Nephron progenitor cell (in vitro differentiated cells): ENCODE measurements around the gene ARAF.
A peak's percentile ranks its signal among the peaks of the same experiment; 100 is the strongest.

Source experiments
- DNase-seq: peaks from one replicate; pipeline ENCODE4 v3.0.0; 2021
- H3K27ac Mint-ChIP-seq: 2 replicates; pipeline ENCODE4 v1.8.0; 2021; ENCODE audit warnings: mild to moderate bottlenecking, moderate library complexity, mixed read lengths
- H3K27me3 Mint-ChIP-seq: 2 replicates; pipeline ENCODE4 v1.8.0; 2021; ENCODE audit warnings: mild to moderate bottlenecking, low read depth, mixed read lengths; ENCODE audit not compliant: poor library complexity
- H3K36me3 Mint-ChIP-seq: 2 replicates; pipeline ENCODE4 v1.8.0; 2021; ENCODE audit warnings: low read depth, mixed read lengths
- H3K4me1 Mint-ChIP-seq: 2 replicates; pipeline ENCODE4 v1.8.0; 2021; ENCODE audit warnings: mixed read lengths
- H3K4me3 Mint-ChIP-seq: 2 replicates; pipeline ENCODE4 v1.8.0; 2021; ENCODE audit warnings: mild to moderate bottlenecking, moderate library complexity, mixed read lengths
- H3K9me3 Mint-ChIP-seq: 2 replicates; pipeline ENCODE4 v1.8.0; 2021; ENCODE audit warnings: mild to moderate bottlenecking, moderate library complexity, mixed read lengths
- TF ChIP-seq, protein P1 (sequence below): fragments of 200-600 bp; sonication (generic); IDR thresholded peaks from 2 replicates; pipeline ENCODE4 v1.5.0; 2021; ENCODE audit warnings: antibody characterized with exemption

The ARAF gene

DNA sequence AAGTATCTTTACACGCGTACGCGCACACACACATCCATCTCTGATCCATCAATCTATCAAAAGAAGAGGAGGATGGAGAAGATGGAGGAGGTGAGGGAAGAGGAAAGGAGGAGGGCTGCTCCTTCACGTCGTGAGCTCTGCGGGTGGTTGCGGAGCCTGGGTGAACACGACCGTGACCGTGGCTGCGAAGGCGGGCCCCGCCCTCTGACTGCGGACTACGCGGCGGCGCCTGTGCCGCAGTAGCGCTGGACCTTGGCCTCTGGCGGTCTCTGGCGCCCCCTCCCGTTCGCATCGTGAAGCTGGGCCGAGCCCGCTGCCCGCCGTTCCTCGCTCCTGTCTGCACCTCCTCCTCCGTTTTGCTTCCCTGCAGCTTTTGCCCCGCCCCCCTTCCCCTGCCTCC, 37.7 kb upstream of the ARAF start:
- H3K27ac Mint-ChIP-seq: no peak overlapping the region
- H3K9me3 Mint-ChIP-seq: peaks cover 60% of the 10 kb centered on the region
- H3K27me3 Mint-ChIP-seq: peaks cover 8% of the 10 kb centered on the region
- H3K4me3 Mint-ChIP-seq: peak overlapping the region; percentile 67
- H3K36me3 Mint-ChIP-seq: peaks cover 4% of the 10 kb centered on the region
- DNase-seq: peak; percentile 89
- TF ChIP-seq, protein P1, sequence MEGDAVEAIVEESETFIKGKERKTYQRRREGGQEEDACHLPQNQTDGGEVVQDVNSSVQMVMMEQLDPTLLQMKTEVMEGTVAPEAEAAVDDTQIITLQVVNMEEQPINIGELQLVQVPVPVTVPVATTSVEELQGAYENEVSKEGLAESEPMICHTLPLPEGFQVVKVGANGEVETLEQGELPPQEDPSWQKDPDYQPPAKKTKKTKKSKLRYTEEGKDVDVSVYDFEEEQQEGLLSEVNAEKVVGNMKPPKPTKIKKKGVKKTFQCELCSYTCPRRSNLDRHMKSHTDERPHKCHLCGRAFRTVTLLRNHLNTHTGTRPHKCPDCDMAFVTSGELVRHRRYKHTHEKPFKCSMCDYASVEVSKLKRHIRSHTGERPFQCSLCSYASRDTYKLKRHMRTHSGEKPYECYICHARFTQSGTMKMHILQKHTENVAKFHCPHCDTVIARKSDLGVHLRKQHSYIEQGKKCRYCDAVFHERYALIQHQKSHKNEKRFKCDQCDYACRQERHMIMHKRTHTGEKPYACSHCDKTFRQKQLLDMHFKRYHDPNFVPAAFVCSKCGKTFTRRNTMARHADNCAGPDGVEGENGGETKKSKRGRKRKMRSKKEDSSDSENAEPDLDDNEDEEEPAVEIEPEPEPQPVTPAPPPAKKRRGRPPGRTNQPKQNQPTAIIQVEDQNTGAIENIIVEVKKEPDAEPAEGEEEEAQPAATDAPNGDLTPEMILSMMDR: peak; percentile 67
- H3K4me1 Mint-ChIP-seq: peaks cover 4% of the 10 kb centered on the region

DNA sequence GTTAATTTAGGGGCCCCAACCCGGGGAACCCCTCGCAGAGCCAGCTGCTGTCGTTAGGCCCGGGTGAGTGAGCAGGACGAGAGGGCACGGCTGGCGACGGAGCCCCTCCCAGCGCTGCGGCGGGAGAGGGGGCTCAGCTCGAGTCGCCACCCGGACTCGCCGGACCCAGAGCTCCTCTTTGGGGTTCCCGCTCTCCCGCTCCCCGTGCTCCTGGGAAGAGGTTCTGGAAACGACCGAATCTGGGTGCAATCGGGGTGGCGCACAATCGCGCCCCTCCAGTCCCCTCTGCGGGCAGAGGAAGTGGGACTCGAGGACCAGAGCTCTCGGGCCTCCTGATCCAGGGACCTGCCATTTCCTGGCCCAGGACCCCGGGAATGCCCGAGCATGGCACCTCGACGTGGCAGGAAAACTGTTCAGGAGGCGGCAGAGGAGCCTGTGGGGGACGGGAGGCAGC, 37.3 kb upstream of the ARAF start:
- peak overlapping the region; percentile 74 for H3K4me3 Mint-ChIP-seq
- no peak overlapping the region for H3K27ac Mint-ChIP-seq
- H3K36me3 Mint-ChIP-seq: peaks cover 4% of the 10 kb centered on the region
- H3K4me1 Mint-ChIP-seq: no peaks in the 10 kb centered on the region
- H3K27me3 Mint-ChIP-seq: peaks cover 11% of the 10 kb centered on the region
- DNase-seq: no peak
- H3K9me3 Mint-ChIP-seq: peaks cover 57% of the 10 kb centered on the region
- TF ChIP-seq, protein P1: no peak

DNA sequence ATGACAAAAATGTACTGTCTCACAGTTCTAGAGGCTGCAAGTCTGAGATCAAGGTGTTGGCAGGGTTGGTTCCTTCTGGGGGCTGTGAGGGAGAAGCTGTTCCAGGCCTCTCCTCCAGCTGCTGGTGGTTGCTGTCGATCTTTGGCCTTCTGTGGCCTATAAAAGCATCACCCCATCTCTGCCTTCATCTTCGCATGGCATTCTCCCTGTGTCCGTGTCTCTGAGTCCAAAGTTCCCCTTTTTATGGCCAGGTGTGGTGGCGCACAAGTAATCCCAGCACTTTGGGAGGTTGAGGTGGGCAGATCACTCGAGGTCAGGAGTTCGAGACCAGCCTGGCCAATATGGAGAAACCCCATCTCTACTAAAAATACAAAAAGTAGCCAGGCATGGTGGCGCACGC, 31.5 kb upstream of the ARAF start:
- peaks cover 59% of the 10 kb centered on the region for H3K9me3 Mint-ChIP-seq
- peaks cover 13% of the 10 kb centered on the region for H3K27me3 Mint-ChIP-seq

GRCh38 chrX:47530049-47530448, 31.0 kb upstream of the ARAF start:
- H3K36me3 Mint-ChIP-seq: no peaks in the 10 kb centered on the region
- H3K9me3 Mint-ChIP-seq: peaks cover 58% of the 10 kb centered on the region
- H3K4me3 Mint-ChIP-seq: no peak overlapping the region
- TF ChIP-seq, protein P1: no peak
- no peaks in the 10 kb centered on the region for H3K4me1 Mint-ChIP-seq
- H3K27me3 Mint-ChIP-seq: peaks cover 10% of the 10 kb centered on the region
- no peak overlapping the region for H3K27ac Mint-ChIP-seq
- DNase-seq: no peak

More for the DNA sequence above, 31.5 kb upstream of the ARAF start:
- TF ChIP-seq, protein P1: no peak
- H3K4me3 Mint-ChIP-seq: no peak overlapping the region
- H3K27ac Mint-ChIP-seq: no peak overlapping the region
- H3K36me3 Mint-ChIP-seq: no peaks in the 10 kb centered on the region
- DNase-seq: no peak
- H3K4me1 Mint-ChIP-seq: no peaks in the 10 kb centered on the region

DNA sequence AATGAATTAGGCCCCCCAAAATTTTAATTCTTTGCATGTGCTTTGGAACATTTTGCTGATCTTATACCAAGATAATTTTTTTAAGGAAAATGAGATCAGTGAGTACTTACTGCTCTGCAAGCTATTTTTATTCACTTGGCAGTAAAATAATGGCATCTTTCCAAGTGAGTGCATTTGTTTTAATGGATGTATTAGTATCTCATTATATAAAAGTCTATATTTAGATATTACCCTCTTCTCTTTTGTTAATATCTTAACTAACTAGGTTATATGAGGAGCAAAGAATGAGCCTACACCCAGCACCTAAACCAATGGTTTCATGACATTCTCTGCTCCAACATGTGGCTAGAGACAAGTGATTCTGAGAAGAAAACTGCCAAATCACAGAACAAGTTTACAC, 21.1 kb upstream of the ARAF start:
- peaks cover 48% of the 10 kb centered on the region for H3K9me3 Mint-ChIP-seq
- peaks cover 7% of the 10 kb centered on the region for H3K4me1 Mint-ChIP-seq
- peaks cover 2% of the 10 kb centered on the region for H3K27me3 Mint-ChIP-seq
- TF ChIP-seq, protein P1: no peak
- no peak for DNase-seq
- no peak overlapping the region for H3K4me3 Mint-ChIP-seq
- H3K27ac Mint-ChIP-seq: no peak overlapping the region
- no peaks in the 10 kb centered on the region for H3K36me3 Mint-ChIP-seq

- H3K9me3 Mint-ChIP-seq: peaks cover 46% of the 10 kb centered on the region
Measured at GRCh38 chrX:47540754-47541538, 20.1 kb upstream of the ARAF start.

More at GRCh38 chrX:47540754-47541538, 20.1 kb upstream of the ARAF start:
- Mint-ChIP-seq H3K4me1 (peaks cover 7% of the 10 kb centered on the region), H3K27ac (no peak overlapping the region), H3K4me3 (no peak overlapping the region), H3K27me3 (peaks cover 2% of the 10 kb centered on the region), H3K36me3 (no peaks in the 10 kb centered on the region)
- DNase-seq: peak; percentile 47
- TF ChIP-seq, protein P1: peak; percentile 36
